K562 (cell line): ENCODE measurements around the gene CLCF1.

Source experiments
- CTCF ChIP-seq, 3 experiments: IDR thresholded peaks in 2 of 3; conservative IDR thresholded peaks in 1 of 3; 2 replicates each; pipeline ENCODE4 v1.5.1; 2011 to 2012; ENCODE audit warnings: low read length in 3 of 3, mild to moderate bottlenecking in 3 of 3, control low read depth in 2 of 3, improper control_type of control experiment in 1 of 3, inconsistent platforms in 1 of 3, low read depth in 1 of 3, mixed read lengths in 1 of 3, moderate library complexity in 1 of 3; ENCODE audit not compliant: insufficient read depth in 2 of 3
- EZH2 ChIP-seq: IDR thresholded peaks from 2 replicates; pipeline ENCODE4 v1.6.1; 2012; ENCODE audit warnings: low read depth, mild to moderate bottlenecking, inconsistent platforms, low read length, borderline replicate concordance

GRCh38 chr11:67367761-67368227, 5.6 kb downstream of the CLCF1 start:
- TF ChIP-seq CTCF (IDR thresholded peaks at IDR 0.05 in 2 of 3, conservative IDR thresholded peaks at IDR 0.05 in 1 of 3; ENCODE audit: insufficient read depth in 2 of 3, low read depth in 1 of 3, low read length in 3 of 3) (no peak), EZH2 (no peak)
